Left ventricle myocardium inferior (tissue), 1 donor: ENCODE measurements around the gene CASP9. TPM values are rescaled to one million over a fixed set of nuclear protein-coding genes. Genes with fewer than 3 reads are reported as not detected.
A peak's percentile ranks its signal among the peaks of the same experiment; 100 is the strongest.

Experiments used
- DNase-seq: peaks from one replicate; pipeline ENCODE4 v3.0.0-alpha.2; 2020
- H3K27ac ChIP-seq: fragments of 200-600 bp; replicated peaks from 2 replicates; pipeline ENCODE4 v1.8.0; 2021
- H3K27me3 ChIP-seq: fragments of 200-600 bp; 2 replicates; pipeline ENCODE4 v1.8.0; 2021; ENCODE audit warnings: low read depth
- H3K36me3 ChIP-seq: fragments of 200-600 bp; 2 replicates; pipeline ENCODE4 v1.8.0; 2021
- H3K4me1 ChIP-seq: fragments of 200-600 bp; 2 replicates; pipeline ENCODE4 v1.8.0; 2021
- H3K4me3 ChIP-seq: fragments of 200-600 bp; 2 replicates; pipeline ENCODE4 v1.8.0; 2021; ENCODE audit warnings: mild to moderate bottlenecking, moderate library complexity
- H3K9me3 ChIP-seq: fragments of 200-600 bp; replicated peaks from 2 replicates; pipeline ENCODE4 v1.8.0; 2021
- intact Hi-C: fragments of 100-400 bp; cut with micrococcal nuclease; formaldehyde crosslinking; loops from one replicate; pipeline ENCODE4 v1.11.0; 2022
- total RNA-seq: library from RNA; stranded (reverse); fragmentation: NEBNext Ultra II Directional; extraction: Animal tissue kit (Norgen Biotek cat#: 25700); gene quantifications from one replicate; pipeline ENCODE4 v1.2.1, GENCODE V29; 2021
- TF ChIP-seq, protein P1 (sequence below): fragments of 200-600 bp; IDR thresholded peaks from 2 replicates; pipeline ENCODE4 v1.8.0; 2021; ENCODE audit warnings: antibody characterized with exemption, mild to moderate bottlenecking, borderline replicate concordance
- donor health status: DM: no; HTN: yes; CAD: no; lungs with severe emphysema.

CASP9 gene
- total RNA-seq, 1 donor from 2014 or later = 14.1 TPM

DNA sequence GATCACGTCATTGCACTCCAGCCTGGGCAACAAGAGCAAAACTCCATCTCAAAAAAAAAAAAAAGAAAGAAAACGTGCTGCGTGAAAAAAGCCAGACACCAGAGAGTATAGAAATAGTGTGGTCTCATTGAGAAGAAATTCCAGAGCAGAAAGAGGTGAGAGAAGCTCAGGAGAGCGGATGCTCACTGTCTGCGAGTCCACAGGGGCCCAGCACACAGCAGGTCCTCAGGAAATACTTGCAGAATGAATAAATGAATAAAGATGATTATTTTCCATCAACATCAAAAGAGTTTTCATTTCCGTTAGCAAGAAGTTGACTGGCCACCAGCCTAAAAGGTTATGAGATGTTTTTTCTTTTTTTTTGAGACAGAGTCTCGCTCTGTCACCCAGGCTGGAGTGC is 14.4 kb downstream of the CASP9 start:
- H3K4me1 ChIP-seq = peaks cover 23% of the 10 kb centered on the region
- H3K4me3 ChIP-seq = no peak overlapping the region
- no peaks in the 10 kb centered on the region for H3K27me3 ChIP-seq
- peaks cover 41% of the 10 kb centered on the region for H3K36me3 ChIP-seq
- no peak for DNase-seq
- TF ChIP-seq, protein P1, sequence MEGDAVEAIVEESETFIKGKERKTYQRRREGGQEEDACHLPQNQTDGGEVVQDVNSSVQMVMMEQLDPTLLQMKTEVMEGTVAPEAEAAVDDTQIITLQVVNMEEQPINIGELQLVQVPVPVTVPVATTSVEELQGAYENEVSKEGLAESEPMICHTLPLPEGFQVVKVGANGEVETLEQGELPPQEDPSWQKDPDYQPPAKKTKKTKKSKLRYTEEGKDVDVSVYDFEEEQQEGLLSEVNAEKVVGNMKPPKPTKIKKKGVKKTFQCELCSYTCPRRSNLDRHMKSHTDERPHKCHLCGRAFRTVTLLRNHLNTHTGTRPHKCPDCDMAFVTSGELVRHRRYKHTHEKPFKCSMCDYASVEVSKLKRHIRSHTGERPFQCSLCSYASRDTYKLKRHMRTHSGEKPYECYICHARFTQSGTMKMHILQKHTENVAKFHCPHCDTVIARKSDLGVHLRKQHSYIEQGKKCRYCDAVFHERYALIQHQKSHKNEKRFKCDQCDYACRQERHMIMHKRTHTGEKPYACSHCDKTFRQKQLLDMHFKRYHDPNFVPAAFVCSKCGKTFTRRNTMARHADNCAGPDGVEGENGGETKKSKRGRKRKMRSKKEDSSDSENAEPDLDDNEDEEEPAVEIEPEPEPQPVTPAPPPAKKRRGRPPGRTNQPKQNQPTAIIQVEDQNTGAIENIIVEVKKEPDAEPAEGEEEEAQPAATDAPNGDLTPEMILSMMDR = no peak
- H3K27ac ChIP-seq = no peak overlapping the region
- no peaks in the 10 kb centered on the region for H3K9me3 ChIP-seq
- intact Hi-C loops = no loop called here

DNA sequence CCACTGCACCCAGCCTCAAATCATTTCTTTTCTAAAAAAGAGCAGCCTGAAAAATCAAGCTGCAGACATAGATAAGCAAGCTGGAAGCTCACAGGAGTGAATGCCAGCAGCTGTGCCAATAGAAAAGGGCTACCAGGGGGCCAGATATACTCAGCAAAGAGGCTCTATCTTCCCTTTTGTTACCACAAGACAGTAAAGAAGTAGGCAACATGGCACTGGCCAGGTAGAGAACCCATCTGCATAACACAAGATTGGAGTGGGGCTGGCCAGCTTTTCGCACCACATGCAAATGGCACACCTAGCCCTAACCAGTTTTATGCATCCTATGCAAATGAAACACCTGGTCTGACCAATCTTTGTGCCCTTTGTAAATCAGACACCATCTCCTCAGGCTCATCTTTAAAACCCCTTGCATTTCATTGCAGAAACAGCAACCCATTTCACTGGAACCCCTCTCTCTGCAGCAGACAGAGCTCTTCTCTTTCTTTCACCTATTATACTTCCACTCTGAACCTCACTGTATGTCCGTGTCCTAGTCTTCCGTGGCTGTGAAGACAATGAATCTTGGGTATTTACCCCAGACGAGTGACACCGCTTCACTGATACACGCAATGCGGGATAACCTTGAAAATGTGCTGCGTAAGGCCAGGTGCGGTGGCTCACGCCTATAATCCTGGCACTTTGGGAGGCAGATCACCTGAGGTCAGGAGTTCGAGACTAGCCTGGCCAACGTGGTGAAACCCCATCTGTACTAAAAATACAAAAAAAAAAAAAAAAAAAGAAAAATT is 15.1 kb downstream of the CASP9 start:
- H3K36me3 ChIP-seq = peaks cover 48% of the 10 kb centered on the region
- intact Hi-C loops = no loop called here
- TF ChIP-seq, protein P1 = no peak

DNA sequence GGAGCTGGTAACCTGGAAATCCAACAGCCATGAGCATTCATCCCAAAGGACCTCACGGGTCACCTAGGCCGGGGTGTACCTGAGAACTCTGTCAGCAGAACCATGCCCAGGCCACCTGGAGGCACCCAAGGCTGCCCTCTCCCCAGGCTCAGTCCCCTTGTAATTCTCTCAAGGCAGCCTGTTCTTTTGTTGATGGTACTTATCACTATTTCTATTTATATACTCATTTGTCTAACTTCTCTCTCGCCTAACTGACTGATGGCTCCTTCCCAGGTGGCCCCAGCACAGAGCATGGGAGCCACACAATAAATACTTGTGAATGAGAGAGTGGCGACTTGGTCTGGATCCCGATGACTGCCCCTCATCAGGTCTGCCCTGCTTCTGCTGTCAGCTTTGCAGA is 16.7 kb downstream of the CASP9 start:
- Histone ChIP-seq H3K27me3 (no peaks in the 10 kb centered on the region), H3K4me3 (no peak overlapping the region), H3K36me3 (peaks cover 58% of the 10 kb centered on the region), H3K9me3 (no peaks in the 10 kb centered on the region), H3K4me1 (peaks cover 23% of the 10 kb centered on the region), H3K27ac (peak overlapping the region; percentile 37)
- no peak for DNase-seq
- TF ChIP-seq, protein P1 = no peak
- intact Hi-C loops = no loop called here

More for the DNA sequence above, 15.1 kb downstream of the CASP9 start:
- Histone ChIP-seq H3K27ac (no peak overlapping the region), H3K4me1 (peaks cover 23% of the 10 kb centered on the region), H3K27me3 (no peaks in the 10 kb centered on the region), H3K4me3 (no peak overlapping the region), H3K9me3 (no peaks in the 10 kb centered on the region)
- no peak for DNase-seq

DNA sequence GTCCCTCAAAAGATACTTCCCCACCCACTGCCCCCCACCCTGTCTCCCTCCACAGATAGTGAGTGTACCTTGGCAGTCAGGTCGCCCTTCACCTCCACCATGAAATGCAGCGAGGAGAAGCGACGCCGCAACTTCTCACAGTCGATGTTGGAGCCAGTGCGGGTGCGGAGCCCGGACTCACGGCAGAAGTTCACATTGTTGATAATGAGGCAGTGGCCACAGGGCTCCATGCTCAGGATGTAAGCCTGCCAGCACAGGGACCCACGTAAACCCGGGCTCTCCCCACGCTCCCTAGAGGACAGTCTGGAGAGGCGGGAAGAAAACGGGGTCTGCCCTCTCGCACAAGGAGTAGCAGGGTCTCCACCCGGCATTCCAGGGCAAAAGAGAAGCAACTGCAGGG is 17.2 kb downstream of the CASP9 start:
- H3K27me3 ChIP-seq = no peaks in the 10 kb centered on the region
- H3K4me3 ChIP-seq = no peak overlapping the region
- intact Hi-C loops = no loop called here
- H3K9me3 ChIP-seq = no peaks in the 10 kb centered on the region
- no peak for DNase-seq
- TF ChIP-seq, protein P1 = no peak
- H3K36me3 ChIP-seq = peaks cover 54% of the 10 kb centered on the region
- peaks cover 23% of the 10 kb centered on the region for H3K4me1 ChIP-seq
- peak overlapping the region; percentile 37 for H3K27ac ChIP-seq

DNA sequence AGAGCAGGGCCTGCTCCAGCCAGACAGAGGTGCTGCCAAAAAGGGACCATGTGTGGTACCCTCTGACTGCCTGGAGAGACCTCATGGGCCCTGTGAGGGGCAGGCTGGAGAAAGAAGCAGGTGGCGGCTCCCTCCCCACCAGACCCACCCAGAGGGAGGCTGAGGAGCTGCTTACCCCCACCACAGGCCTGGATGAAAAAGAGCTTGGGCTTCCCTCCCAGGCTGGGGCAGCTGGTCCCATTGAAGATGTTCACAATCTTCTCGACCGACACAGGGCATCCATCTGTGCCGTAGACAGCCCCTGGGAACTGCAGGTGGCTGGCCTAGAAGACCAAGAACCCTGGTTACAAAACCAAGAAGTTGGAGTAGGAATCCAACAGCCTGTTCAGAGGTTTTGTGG is 19.6 kb downstream of the CASP9 start:
- intact Hi-C loops = no loop called here

More for the DNA sequence above, 19.6 kb downstream of the CASP9 start:
- no peak overlapping the region for H3K4me3 ChIP-seq
- H3K4me1 ChIP-seq = peaks cover 23% of the 10 kb centered on the region
- no peak overlapping the region for H3K27ac ChIP-seq
- no peak for DNase-seq
- no peaks in the 10 kb centered on the region for H3K9me3 ChIP-seq
- TF ChIP-seq, protein P1 = no peak
- H3K36me3 ChIP-seq = peaks cover 59% of the 10 kb centered on the region
- no peaks in the 10 kb centered on the region for H3K27me3 ChIP-seq
